Transverse colon (tissue), 4 donors: ENCODE measurements around the gene DNAH7.

Experiments
- CTCF ChIP-seq, 5 experiments: fragments of 200-600 bp in 3 of 5; fragments of 450-650 bp in 2 of 5; sonication (generic) in 3 of 5; IDR thresholded peaks; 1 replicate in 2 of 5; 2 replicates in 3 of 5; pipeline ENCODE4 v1.5.1; 2016 to 2017; ENCODE audit warnings: antibody characterized with exemption in 5 of 5, inconsistent platforms in 3 of 5, mild to moderate bottlenecking in 2 of 5, moderate library complexity in 1 of 5
- EP300 ChIP-seq: sonication (generic); formaldehyde crosslinking; IDR thresholded peaks from one replicate; pipeline ENCODE4 v1.6.1; 2017; ENCODE audit warnings: antibody characterized with exemption, low read depth
- POLR2AphosphoS5 ChIP-seq, 3 donors: sonication (generic); formaldehyde crosslinking; IDR thresholded peaks; one replicate each; pipeline ENCODE4 v1.6.1; 2016; ENCODE audit warnings: antibody characterized with exemption in 3 of 3

- TF ChIP-seq POLR2AphosphoS5 (IDR thresholded peaks at IDR 0.05) (no peak), EP300 (no peak), CTCF (IDR thresholded peaks at IDR 0.05) (no peak)
These were observed 32.2 kb downstream of the DNAH7 start for GRCh38 chr2:196036442-196036841.
